ENCODE results near the gene OSBPL8.

Gene OSBPL8, protein sequence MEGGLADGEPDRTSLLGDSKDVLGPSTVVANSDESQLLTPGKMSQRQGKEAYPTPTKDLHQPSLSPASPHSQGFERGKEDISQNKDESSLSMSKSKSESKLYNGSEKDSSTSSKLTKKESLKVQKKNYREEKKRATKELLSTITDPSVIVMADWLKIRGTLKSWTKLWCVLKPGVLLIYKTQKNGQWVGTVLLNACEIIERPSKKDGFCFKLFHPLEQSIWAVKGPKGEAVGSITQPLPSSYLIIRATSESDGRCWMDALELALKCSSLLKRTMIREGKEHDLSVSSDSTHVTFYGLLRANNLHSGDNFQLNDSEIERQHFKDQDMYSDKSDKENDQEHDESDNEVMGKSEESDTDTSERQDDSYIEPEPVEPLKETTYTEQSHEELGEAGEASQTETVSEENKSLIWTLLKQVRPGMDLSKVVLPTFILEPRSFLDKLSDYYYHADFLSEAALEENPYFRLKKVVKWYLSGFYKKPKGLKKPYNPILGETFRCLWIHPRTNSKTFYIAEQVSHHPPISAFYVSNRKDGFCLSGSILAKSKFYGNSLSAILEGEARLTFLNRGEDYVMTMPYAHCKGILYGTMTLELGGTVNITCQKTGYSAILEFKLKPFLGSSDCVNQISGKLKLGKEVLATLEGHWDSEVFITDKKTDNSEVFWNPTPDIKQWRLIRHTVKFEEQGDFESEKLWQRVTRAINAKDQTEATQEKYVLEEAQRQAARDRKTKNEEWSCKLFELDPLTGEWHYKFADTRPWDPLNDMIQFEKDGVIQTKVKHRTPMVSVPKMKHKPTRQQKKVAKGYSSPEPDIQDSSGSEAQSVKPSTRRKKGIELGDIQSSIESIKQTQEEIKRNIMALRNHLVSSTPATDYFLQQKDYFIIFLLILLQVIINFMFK

DNA sequence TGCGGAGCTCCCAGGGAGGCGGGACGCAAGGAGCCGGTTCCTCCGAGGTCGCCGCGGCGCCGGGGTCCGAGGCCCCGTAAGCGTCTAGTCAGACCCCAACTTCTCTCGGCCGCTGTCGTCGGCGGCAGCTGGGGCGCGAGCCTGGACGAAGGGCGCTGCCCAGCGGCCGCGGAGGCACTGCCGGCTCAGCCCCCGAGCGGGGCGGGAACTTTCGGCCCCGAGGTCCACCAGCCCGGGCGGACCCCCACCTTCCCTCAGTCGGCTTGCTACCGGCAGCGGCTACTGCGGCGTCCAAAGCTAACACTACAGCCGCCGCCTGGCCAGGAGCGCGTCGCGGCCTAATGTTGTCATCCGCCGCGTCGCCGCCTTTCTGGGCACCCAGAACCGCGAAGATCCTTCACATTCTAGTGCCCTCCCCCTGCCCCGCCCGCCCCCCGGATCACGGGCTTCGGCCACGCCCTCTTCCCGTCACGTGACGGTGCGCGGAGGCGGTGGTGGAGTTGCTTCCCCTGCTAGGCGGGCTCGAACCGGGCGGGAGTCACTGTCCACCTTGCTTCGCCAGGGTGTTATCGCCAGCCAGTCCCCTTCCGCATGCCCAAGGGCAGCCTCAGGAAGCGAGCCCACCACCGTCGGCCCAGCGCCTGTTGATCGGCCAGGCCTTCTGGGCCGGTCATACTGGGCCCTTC, at the start of gene OSBPL8:
OSBPL8 (minus strand) TSS at position 372 of the 686 bp plus-strand sequence. CDS start 72,220 bp downstream, outside the sequence.
- in situ Hi-C loops (cut with HindIII; ENCODE audit: low sequenced_read_pairs), result no loop called here

DNA sequence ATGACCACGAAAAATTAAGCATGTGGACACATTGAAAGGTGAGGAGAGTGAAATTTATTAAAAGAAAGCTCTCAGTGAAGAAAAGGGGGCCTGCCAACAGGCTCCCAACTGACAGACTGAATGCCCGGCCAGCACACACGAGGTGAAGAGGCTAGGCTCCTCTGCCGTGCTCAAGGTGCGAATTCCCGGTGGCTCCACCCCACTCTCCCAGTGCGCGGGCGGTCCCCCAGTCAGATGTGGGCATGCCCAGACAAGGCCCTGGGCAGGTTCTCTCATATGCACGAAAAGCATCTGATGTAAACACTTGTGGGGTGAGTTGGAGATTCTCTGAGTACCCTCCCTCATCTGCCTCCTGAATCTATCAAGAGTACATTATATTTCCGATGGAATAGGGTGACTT, 48.5 kb upstream of the OSBPL8 start:
- in situ Hi-C loops (cut with HindIII; ENCODE audit: low sequenced_read_pairs), result no loop called here

- in situ Hi-C loops (cut with HindIII; ENCODE audit: low sequenced_read_pairs), result no loop called here
Observed at GRCh38 chr12:76595056-76595455, 35.5 kb upstream of the OSBPL8 start.

DNA sequence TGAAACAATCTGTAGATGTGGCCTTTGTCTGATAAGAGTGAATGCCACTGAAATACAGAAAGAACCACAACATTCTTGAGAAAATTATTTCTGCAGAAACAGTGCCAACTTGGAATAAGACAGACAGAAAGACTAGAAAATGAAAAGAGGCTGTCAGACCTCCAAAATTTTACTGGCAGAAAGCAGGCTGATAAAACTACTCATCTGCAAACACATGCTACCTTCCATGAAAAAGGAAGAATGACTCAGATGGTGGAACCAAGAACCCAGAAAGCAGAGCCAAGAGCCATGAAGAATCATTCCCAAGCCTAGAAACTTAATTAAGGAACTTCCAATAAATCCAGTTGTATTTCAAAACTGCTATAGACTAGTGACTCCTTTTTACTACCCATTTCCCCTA, 31.9 kb upstream of the OSBPL8 start:
- in situ Hi-C loops (cut with HindIII; ENCODE audit: low sequenced_read_pairs), result no loop called here

- in situ Hi-C loops (cut with HindIII; ENCODE audit: low sequenced_read_pairs), result no loop called here
Observed at GRCh38 chr12:76590131-76590530, 30.6 kb upstream of the OSBPL8 start.

- in situ Hi-C loops (cut with HindIII; ENCODE audit: low sequenced_read_pairs), result no loop called here
Observed at GRCh38 chr12:76588881-76589565, 29.5 kb upstream of the OSBPL8 start.

GRCh38 chr12:76587428-76588178, 28.0 kb upstream of the OSBPL8 start:
- in situ Hi-C loops (cut with HindIII; ENCODE audit: low sequenced_read_pairs), result no loop called here

- in situ Hi-C loops (cut with HindIII; ENCODE audit: low sequenced_read_pairs), result no loop called here
Observed at GRCh38 chr12:76586764-76587395, 27.3 kb upstream of the OSBPL8 start.

- in situ Hi-C loops (cut with HindIII; ENCODE audit: low sequenced_read_pairs), result no loop called here
Observed at GRCh38 chr12:76583301-76583700, 23.7 kb upstream of the OSBPL8 start.

GRCh38 chr12:76573840-76574373, 14.3 kb upstream of the OSBPL8 start:
- in situ Hi-C loops (cut with HindIII; ENCODE audit: low sequenced_read_pairs), result no loop called here

DNA sequence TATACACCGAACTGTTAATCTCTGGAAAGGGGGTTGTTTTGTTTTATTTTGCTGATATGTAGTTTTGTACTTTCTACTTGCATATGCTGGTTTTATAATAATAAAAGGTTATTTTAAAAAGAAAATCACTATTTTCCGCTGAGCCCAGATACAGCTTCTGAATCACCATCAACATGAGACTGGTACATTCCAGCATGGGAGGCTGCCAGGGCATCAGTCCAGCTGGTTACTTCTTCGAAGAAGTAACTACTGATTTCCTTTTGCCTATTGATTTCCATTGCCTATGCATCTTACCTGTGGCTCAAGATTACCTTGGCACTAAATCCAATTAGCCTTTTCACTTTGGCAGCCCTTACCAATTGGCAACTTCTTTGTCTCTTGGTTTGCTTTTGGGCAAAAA, 11.7 kb upstream of the OSBPL8 start:
- in situ Hi-C loops (cut with HindIII; ENCODE audit: low sequenced_read_pairs), result no loop called here

DNA sequence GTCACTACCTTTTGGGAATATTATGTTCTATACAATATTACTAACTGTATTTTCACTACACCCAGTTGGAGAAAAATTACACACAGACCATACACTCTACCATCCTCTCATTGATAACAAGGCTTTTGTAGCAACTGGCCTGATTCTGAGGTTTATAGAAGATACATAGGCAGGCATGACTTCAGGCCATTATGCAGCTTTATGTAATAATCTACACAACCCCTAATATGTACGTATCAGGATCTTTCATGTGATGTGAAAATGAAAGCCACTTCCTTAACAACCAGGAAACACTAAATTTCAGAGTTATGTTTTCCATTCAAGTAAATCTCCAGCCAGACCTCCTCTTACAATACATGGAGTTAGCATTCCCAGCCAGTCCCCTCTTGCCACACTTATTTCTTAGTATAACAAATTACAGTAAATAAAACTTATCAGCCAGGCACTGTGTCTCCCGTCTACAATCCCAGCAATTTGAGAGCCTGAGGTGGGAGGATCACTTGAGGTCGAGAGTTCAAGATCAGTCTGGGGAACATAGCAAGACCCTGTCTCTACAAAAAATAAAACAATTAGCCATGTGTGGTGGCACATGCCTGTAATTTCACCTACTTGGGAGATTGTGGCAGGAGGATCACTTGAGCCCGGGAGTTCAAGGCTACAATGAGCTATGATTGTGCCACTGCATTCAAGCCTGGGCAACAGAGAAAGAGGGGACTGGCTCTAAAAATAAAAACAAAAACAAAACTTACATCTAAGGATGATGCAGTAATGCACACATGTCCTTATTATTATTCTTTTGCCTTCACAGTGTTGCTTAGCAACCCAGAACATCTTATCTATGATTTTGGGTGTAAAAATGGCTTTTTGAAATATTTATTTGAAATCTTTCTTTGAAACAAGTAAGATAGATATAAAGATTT, 10.4 kb upstream of the OSBPL8 start:
- in situ Hi-C loops (cut with HindIII; ENCODE audit: low sequenced_read_pairs), result no loop called here

DNA sequence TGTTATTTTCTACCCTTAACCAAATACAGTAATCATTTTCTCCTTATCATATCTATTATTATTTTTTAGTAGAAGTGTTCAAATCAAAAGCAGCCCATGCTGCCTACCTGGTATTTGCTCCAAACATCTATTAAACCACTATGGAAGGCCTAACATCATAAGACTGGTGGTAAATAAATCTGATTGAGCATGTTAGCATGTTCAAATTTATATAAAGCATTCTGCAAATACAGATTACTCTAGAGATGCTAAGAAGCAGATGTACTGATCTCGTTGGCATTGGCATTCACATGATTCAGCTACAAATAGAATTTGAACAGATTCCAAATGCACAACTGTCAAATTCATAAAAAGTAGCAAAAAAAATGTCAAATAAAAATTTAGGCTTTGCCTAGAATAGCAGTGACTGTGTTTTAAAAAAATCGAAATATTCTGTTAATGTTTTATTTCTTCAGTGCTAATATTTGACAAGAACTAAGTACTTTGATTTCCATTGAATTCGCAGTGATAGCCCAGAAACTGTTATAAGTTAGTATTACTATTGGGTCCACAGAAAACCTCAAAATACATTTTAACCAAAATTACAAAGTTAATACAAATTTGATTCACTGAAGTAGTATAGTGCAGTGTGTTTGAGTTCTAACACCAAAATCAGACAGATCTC, 9.4 kb upstream of the OSBPL8 start:
- in situ Hi-C loops (cut with HindIII; ENCODE audit: low sequenced_read_pairs), result no loop called here

- in situ Hi-C loops (cut with HindIII; ENCODE audit: low sequenced_read_pairs), result no loop called here
Observed at GRCh38 chr12:76568130-76568529, 8.6 kb upstream of the OSBPL8 start.

- in situ Hi-C loops (cut with HindIII; ENCODE audit: low sequenced_read_pairs), result no loop called here
Observed at GRCh38 chr12:76563061-76563460, 3.5 kb upstream of the OSBPL8 start.

- in situ Hi-C loops (cut with HindIII; ENCODE audit: low sequenced_read_pairs), result no loop called here
Observed at GRCh38 chr12:76562130-76562529, 2.6 kb upstream of the OSBPL8 start.

DNA sequence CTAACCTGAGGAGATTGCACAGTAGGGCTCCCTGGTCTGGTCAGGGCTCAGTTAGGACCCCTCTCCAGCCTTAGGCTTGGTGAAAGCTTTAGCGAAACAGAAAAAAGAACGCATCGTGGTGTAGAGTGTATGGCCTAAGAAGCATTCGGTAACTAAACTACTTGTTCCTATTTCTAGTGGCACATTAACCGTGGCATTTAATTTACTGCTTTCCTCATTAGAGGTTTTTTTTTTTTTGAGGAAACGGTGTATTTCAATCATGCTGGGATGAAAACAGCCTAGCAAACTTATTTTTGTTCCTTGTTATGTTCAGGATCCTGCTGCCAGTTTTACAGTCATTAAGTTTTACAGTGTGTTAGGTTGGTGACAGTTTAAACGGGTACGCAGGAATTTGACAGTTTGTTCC, 518 bp upstream of the OSBPL8 start:
- in situ Hi-C loops (cut with HindIII; ENCODE audit: low sequenced_read_pairs), result no loop called here
